NCI-H128 (cell line): ENCODE measurements around the gene NBL1.
"Not testable (repeated sequence)": the region's sequence is repeated elsewhere in the genome, so short reads cannot be mapped to it uniquely, and the experiment has no call there.

ENCODE experiments used
- DNase-seq: peaks from one replicate; lab custom pipeline; 2025; ENCODE audit not compliant: unreplicated experiment; lab: John Stamatoyannopoulos, UW

The NBL1 gene

DNA sequence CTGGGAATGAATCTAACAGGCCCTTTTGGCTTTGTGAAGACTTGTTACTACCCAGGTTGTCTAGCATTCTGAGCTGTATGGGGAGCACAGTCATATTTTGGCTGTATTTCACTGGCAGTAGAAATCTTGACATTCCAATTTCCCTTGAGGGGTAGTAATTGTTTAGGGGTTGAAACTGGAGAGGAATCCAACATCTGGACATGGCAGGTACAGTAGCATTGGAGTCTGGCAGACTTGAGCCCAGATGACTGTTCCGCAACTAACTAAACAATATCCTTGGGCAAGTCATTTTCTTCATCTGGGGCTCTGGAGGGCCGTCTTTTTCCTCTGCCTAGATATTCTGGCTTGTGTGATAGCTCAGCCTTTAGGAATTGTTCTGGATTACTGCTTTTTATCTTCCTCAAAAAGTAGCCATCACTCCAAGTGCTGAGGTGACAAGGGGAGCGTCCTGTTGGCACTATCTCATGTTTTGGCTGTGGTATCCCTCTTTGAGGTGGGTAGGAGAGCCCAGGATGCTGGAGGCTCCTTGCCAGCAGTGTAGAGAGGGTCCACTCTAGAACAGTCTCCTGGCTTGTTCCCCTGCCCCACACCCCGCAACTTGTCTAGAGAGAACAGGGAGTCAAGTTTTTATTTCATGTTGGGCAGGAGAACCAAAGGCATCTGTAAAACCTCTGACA lies 22.7 kb upstream of the NBL1 start:
- no peak for DNase-seq

DNA sequence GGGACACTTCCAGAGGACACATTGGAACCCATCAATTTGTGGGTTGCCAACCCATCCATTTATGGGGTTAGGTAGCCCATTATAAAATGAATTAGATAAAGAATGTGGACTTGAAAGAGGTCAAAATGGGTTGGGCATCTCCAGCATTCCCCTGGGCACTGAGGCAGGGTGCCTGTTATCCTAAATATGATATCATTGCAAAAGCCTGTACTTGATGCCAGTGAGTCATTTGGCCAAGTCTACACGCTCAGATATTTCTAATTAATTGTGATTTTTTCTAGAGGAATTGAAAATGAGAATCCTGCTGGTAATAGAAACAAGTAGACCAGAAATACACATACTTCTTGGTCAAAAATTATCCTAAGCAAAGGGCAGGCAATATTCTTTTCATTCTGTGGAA lies 21.9 kb upstream of the NBL1 start:
- no peak for DNase-seq

DNA sequence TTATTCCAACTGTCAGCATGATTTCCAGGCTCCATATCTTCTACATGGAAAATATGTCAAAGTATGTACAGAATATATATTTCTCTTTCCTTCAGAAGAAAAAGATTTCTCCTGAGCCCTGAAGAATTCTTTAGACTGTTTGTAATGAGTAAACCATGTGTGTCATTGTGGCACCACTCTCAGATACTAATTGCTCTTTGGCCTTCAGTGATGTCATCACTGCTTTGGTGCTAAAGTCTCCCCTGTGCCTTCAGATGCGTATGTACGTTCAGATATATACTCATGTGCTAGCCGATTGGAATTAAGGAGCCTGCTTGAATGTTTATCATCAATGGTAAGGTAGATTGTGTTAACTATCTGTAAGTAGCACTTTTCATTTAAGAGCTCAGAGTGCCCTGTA lies 20.6 kb upstream of the NBL1 start:
- DNase-seq = no peak

DNA sequence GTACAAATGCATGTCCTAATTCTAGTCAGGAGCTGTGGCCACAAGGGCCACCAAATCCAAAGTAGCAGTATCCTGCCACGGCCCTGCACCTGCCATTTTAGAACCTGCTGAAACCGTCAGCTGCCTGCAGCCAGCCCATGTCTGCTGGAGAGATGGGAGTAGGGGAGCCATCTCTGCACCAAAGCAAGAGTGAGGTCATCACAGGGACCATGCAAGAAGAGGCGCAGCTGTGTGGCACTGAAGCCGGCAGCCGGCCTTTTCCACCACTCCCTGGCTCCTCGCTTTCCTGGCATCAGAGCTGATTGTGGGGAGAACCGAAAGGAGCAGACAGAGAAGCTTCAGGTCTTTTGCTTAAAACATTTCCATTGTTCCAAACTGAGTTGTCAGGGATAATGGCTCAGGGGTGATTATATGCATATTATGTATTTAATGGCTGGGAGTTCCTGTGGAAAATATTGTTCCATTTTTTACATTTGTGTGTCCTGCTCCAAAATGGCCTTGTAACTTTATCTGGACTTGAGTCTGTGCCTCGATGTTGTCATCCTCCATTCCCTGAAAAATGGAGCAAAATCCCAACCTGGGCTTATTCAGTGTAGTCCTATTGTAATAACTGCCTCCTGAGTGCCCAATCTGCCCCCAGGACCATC lies 18.7 kb upstream of the NBL1 start:
- DNase-seq = no peak

DNA sequence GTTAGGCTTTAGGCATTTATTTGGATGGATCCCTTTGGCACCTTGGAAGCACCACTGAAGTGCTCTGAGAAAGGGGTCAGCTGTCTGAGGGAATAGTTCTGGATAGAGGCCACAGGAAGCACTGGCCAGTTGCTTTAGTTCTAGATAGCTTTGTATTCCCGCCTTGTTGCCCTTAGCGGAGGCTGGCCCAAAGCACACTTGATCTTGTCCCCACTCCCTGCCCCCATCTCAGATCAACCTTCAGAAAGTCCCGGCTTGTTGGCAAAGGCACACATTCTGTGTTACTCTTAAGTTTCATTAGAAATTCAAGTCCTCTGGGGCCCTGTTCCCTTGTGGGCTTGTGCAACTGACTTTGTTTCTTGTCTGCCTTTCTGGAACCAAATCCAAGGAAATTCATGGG lies 15.2 kb upstream of the NBL1 start:
- no peak for DNase-seq

DNA sequence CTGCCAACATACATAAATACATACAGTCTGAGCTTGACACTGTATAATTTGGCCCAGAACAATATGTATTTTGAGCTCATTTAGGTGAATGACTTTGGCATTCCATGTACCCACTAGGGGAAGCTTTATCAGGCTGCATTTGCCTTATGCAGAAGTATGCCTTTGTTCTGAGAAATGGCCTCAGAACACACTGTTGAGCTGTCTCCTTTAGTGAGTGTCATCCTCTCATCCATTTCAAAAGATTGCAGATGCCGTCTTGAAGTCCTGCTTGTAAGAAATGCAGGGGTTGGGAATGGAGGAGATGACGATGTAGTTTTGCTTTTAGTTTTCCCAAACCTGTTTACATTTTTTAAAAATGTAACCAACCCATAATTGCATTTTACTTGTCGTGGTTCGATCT lies 14.8 kb upstream of the NBL1 start:
- DNase-seq = no peak

DNA sequence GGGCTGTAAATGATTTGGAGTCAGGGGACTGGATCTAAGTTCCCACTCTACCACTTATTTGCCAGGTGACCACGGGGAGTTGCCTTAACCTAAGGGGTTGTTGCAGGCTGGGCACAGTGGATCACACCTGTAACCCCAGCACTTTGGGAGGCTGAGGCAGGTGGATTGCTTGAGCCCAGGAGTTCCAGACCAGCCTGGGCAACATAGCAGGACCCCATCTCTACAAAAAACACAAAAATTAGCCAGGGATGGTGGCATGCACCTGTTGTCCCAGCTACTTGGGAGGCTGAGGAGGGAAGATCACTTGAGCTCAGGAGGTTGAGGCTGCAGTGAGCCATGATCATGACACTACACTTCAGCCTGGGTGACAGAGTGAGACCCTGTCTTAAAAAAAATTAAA lies 13.9 kb upstream of the NBL1 start:
- DNase-seq = not testable (repeated sequence)

DNA sequence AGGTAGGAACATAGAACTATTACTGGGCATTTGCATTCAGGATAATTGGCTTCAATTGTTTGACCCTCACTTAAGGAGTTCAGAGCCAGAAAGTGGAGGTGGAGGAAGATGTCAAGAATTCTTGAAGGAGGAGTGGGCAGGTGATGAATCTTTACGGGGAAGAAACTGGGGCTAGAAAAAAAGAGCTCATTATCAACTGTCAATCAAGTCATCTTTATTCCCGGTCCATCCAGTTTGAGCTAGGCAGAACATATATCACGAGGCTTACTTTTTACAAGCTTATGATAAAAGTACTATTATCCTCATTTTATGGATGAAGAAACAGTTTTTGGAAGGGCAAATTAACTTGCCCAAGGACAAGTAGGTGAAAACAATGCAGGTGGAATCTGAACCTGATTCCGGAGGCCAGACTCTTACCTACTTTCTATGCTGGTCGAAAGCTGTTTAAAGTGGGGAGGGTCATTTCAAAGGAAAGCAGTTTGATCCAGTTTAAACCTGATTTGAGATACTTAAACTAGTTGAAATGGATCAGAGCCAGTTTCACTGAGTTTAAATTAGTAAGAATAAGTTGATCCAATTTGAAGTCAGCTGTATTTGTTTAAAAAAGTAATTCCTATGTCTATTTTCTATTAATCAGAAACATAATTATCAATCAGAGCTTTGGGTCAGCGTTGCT lies 13.3 kb upstream of the NBL1 start:
- DNase-seq = no peak

DNA sequence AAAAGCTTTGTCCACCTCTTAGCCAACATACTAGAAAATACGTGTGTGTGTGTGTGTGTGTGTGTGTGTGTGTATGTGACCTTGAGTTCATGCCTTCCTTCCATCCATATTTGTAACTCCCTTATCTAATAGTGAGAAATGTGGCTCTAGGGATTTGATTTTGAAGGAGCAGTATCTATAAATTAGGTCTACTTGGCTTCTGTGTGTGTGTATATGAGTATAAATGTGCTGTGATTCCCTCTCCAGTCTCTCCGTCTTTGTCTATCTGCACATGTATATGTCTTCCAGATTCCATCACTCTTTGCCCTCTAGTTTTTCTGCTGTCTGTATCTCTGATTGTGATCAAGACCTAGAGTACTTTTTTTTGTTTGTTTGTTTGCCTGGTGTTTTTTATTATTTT lies 11.9 kb upstream of the NBL1 start:
- DNase-seq = no peak

DNA sequence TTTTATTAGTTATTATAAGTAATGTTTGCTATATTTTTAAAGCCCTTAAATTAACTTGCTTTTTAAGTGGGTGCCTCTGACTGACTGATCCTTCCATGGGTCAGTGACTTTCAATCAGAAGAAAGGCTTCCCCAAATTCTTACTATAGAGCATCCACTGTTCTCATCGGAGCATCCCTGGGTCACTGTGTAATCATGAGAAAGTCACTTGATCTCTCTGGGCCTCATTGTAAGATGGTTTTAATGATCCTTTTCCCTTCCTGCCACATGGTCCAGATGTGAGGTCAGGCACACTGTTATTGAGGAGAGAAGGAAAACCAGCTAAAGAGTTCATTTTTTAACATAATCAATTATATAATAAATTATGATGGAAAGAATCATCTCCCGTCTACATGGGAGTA lies 11.0 kb upstream of the NBL1 start:
- no peak for DNase-seq

DNA sequence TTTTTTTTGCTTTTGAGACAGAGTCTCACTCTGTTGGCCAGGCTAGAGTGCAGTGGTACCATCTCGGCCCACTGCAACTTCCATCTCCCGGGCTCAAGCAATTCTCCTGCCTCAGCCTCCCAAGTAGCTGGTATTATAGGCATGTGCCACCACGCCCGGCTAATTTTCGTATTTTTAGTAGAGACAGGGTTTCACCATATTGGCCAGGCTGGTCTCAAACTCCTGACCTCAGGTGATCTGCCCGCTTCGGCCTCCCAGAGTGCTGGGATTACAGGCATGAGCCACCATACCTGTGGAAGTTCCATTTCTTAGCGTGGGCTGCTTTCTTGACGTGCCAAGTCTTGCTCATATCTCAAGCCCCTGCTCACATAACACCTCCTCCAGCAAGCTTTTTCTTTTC lies 9.0 kb upstream of the NBL1 start:
- not testable (repeated sequence) for DNase-seq

DNA sequence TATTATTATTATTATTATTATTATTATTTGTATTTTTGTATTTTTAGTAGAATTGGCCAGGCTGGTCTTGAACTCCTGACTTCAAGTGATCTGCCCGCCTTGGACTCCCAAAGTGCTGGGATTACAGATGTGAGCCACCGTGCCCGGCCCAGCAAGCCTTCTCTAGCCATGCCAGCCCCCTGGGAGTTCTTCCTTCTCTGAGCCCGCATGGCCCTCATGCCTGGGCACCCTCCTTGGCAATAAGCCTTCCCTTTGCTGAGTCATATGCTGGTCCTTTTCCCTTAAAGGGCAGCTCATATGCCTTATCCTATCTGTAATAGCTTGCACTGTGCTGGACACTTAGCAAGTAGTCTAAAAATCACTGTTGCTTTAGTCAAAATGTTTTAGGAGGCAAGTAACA lies 8.5 kb upstream of the NBL1 start:
- DNase-seq = no peak

DNA sequence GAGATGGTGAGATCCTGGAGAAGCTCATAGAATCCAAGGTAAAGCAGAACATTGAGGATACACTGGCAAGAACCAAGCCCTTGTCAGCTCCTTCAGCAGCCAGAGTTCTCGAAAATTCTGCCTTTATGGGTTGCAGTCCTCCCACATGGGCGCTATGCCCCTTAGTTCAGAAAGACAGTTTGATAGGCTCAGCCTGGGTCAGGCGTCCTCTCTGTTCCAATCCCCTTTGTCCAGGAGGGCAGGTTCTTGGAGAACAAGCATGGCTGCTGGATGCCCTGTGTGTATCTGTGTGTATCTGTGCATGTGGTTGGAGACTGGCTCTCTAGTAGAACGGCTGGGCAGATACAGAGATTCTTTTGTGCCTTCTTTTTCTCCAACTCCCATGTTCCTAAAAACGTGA lies 8.0 kb upstream of the NBL1 start:
- DNase-seq = no peak

DNA sequence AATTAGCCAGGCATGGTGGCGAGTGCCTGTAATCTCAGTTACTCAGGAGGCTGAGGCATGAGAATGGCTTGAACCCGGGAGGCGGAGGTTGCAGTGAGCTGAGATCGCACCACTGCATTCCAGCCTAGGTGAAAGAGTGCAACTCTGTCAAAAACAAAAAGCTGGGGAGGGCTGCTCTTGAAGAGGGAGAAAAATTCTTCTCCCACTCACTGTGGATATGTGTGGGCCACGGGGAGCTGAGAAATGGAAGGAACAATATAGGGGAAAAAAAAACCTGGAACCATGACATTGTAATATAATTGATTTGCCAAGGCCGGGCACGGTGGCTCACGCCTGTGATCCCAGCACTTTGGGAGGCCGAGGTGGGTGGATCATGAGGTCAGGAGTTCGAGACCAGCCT lies 7.4 kb upstream of the NBL1 start:
- DNase-seq = not testable (repeated sequence)

DNA sequence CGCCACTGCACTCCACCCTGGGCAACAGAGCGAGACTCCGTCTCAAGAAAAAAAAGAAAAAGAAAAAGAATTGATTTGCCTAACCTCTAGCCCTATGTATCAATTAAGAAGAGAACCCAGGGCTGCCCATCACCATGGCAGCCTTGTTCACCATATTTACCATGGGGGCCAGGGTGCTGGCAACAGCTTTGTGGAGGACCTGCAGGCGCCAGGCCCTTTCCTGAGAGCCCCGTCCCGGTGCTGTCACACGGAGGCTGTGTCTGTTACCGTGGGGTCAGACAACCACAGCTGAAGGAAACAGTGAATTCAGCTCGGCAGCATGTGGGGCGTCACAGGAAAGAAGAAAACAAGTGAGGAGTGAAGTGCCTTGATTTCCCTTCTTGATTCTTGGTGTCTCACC lies 6.5 kb upstream of the NBL1 start:
- no peak for DNase-seq

DNA sequence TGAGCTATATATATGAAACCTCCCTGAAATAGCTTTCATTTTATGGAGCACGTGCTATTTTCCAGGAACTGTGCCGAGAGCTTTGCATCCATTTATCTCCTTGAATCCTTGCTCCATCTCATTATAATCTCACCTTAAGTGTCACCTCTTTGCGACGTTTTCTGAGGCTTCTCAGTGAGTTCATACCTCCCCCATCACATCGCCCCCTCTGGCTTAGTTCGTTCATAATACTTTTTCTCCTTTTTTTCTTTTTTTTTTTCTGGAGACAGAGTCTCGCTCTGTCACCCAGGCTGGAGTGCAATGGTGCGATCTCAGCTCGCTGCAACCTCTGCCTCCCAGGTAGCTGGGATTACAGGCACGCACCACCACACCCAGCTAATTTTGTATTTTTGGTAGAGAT lies 4.9 kb upstream of the NBL1 start:
- not testable (repeated sequence) for DNase-seq

DNA sequence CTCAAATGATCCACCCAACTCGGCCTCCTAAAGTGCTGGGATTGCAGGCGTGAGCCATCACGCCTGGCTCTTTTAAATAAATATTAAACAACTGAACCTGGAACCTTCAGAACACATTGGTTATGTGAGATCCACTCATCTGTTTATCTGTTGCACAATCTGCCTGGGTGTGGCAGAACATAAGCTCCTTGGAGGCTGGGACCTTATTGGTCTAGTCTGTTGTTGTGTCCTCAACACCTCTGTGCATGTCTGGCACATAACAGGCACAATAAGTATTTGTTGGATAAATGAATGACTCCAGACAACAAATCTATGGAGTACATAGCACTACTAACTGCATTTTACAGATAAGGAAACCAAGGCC lies 4.1 kb upstream of the NBL1 start:
- DNase-seq = no peak

DNA sequence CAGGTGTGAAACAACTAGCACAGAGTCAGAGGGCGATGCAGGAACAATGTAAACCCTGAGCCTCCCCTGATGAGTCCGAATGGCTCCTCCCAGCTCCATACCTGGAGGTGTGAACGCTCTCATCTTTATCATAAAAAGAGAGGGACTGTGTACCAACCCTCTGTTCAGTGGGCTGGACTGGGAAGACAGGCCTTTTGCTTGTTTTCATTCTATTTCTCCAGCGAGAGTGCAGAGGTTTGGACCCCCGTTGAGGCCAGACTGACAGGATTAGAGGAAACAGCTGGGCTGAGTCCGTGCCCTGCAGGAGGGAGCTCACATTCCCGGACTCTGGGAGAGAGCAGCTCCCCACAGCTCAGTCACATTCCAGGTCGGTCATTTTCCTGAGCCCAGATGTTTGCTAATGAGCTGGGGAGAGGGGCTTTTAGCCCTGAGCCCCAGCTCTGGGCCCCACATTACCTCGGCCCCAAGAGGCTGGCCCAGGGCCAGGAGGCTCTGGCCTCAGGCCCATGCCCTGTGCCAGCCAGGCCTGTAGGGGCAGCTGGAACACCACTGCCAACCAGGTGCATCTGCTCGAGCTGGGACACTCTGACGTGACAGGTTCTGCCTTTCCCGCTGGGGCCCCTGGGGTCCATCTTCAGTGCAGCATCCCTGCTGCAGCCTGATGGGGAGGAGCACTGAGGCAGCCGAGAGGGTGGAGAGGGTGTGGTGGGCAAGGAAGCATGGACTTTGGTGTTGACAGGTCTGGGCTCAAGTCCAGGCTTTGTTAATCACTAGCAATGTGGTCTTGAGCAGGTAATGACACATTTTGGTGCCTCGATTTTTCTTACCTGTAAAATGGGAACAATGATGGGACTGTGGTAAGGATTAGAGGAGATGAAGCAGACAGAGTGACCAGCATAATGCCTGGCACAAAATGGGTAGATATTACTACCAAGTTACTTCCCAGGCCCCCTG lies 3.5 kb upstream of the NBL1 start:
- DNase-seq = no peak

DNA sequence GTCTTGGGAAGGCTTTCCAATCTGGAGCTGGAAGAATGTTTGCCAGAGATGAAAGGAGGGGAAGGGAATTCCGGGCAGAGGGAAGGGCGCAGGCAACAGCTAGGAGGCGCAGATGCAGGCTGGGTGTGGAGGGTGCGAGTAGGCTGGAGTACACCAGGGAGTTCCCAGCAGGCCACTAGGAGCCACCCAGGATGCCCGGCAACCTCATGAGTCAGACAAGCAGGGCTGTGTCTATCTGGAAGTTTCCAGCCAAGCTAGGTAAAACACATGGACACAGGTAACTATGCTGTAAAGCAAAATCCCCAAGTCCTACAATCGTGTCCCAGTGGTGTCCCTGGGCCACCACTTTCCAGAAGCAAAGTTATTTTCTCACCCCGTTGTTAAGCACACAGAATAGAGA lies 990 bp upstream of the NBL1 start:
- no peak for DNase-seq

DNA sequence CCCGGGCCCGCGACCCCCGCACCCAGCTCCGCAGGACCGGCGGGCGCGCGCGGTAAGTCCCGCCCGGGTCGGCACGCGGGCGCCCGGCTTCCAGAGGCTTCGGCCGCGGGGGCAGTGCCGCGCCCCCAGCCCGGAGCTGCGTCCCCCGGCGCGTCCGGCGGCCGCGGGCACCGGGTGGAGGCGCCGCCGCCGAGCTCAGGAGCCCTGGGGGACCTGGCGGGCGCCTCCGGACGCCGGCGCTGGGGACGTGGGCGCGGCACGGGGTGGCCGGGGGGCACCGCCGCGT lies 227 bp downstream of the NBL1 start:
- DNase-seq = no peak

DNA sequence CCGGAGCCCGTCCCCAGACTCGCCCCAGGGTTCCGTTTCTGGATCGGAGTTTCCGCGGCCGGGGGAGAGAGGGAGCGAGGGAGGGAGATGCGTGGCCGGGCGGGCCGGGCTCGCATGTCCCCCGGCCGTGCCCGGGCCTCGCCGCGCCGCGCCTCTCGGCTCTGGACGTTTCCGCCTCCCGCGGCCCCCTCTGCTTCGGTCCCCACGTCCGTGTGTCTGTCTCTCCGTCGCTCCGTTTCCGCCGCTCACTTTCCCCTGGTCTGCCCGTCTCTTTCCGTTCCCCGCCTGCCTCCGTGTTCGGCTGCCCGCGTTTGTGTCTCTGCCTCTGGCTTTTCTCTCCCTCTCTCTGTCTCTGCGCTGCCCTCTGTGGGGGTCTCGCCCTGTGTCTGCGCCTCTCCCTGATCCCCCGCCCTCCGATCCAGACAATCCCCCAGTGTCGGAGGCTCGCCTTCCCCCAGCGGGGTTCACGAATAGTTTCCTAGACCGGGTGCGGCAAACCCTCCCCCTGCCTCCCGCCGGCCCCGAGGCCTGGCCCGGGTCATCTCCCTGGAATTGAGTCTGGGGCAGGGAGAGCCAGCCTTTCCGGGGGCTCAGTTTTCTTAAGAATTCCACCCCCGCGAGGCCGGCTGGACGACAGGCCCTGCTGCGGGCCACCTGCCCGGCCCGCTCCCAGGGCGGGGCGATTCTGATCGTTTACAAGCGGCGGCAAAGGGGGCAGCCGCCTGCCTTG lies 735 bp downstream of the NBL1 start:
- DNase-seq = no peak
